K562 (cell line): Measurements from ENCODE around the gene FMN1. TPM values are rescaled to one million over a fixed set of nuclear protein-coding genes. Genes with fewer than 3 reads are reported as not detected.

Experiments
- ATAC-seq: fragments of 200-7000 bp; cut with Tn5 transposase; 3 replicates; pipeline ENCODE4 v1.9.1; 2020; ENCODE audit warnings: moderate library complexity
- BruUV-seq: library from RNA; stranded (reverse); fragments of 400-500 nt; replicated peaks from 2 replicates; lab custom pipeline; 2021; lab: Mats Ljungman, UMichigan
- CTCF ChIA-PET: fragments of 300-600 bp; formaldehyde crosslinking; extraction: SDS; loops from one replicate; lab custom pipeline; 2021; ENCODE audit warnings: low intra/inter-chr PET ratio; lab: Yijun Ruan, JAX
- POLR2A ChIA-PET: fragments of 300-600, 350-650 bp; sonication (Branson Sonifier 250); formaldehyde crosslinking; extraction: SDS; loops from one replicate; lab custom pipeline; 2021; ENCODE audit warnings: antibody characterized with exemption, inconsistent platforms; lab: Yijun Ruan, JAX
- DNase-seq, 4 experiments: peaks; one replicate each; pipeline versions ENCODE4 v3.0.0 to v3.0.0-alpha.2; 2011 to 2018; ENCODE audit warnings: low spot score in 3 of 4, mixed read lengths in 3 of 4; ENCODE audit errors: extremely low read depth in 1 of 4
- FAIRE-seq: peaks from 2 replicates; lab custom pipeline; 2011; peaks lifted over from hg19 to GRCh38; lab: Jason Lieb, UNC
- H2AFZ ChIP-seq: 2 replicates; pipeline ENCODE4 v1.6.0; 2011; ENCODE audit warnings: low read depth, low read length, control low read depth, inconsistent platforms
- H3K27ac ChIP-seq: fragments of 200-600 bp; 3 replicates; pipeline ENCODE4 v1.8.0; 2011; ENCODE audit warnings: low read depth, mild to moderate bottlenecking, control low read depth, inconsistent platforms, low read length, moderate library complexity, mixed read lengths; ENCODE audit errors: extremely low read depth
- H3K27me3 ChIP-seq, 2 experiments: fragments of 300-600 bp in 1 of 2; 2 replicates in 1 of 2; 3 replicates in 1 of 2; pipeline versions ENCODE4 v1.6.0 to v1.8.0; 2011; ENCODE audit warnings: inconsistent platforms in 2 of 2, low read length in 2 of 2, mild to moderate bottlenecking in 1 of 2, mixed read lengths in 1 of 2, moderate library complexity in 1 of 2; ENCODE audit not compliant: control insufficient read depth in 2 of 2, insufficient read depth in 2 of 2
- H3K36me3 ChIP-seq: fragments of 300-600 bp; 3 replicates; pipeline ENCODE4 v1.8.0; 2011; ENCODE audit warnings: mild to moderate bottlenecking, low read length, inconsistent platforms; ENCODE audit not compliant: control insufficient read depth, insufficient read depth
- H3K4me1 ChIP-seq, 2 experiments: fragments of 200-600 bp in 1 of 2; replicated peaks in 1 of 2; 2 replicates in 1 of 2; 3 replicates in 1 of 2; pipeline versions ENCODE4 v1.5.1 to v1.8.0; 2011; ENCODE audit warnings: inconsistent platforms in 2 of 2, low read length in 2 of 2, mild to moderate bottlenecking in 1 of 2, mixed read lengths in 1 of 2, moderate library complexity in 1 of 2; ENCODE audit not compliant: control insufficient read depth in 2 of 2, insufficient read depth in 2 of 2
- H3K4me2 ChIP-seq: 2 replicates; pipeline ENCODE4 v1.6.1; 2011; ENCODE audit warnings: low read length, control low read depth, inconsistent platforms, mixed read lengths; ENCODE audit not compliant: insufficient read depth
- H3K4me3 ChIP-seq: fragments of 200-600 bp; sonication (generic), shearing (Covaris generic); 2 replicates; pipeline ENCODE4 v1.5.1; 2016; ENCODE audit warnings: control low read depth, inconsistent platforms
- H3K79me2 ChIP-seq: fragments of 200-600 bp; 3 replicates; pipeline ENCODE4 v1.8.0; 2011; ENCODE audit warnings: low read length, inconsistent platforms; ENCODE audit not compliant: control insufficient read depth, insufficient read depth
- H3K9ac ChIP-seq, 2 experiments: 2 replicates each; pipeline versions ENCODE4 v1.6.0 to v1.6.1; 2011; ENCODE audit warnings: low read depth in 2 of 2, low read length in 2 of 2, control low read depth in 1 of 2, inconsistent platforms in 1 of 2, mild to moderate bottlenecking in 1 of 2, mixed read lengths in 1 of 2; ENCODE audit not compliant: insufficient read depth in 1 of 2
- H3K9me1 ChIP-seq: one replicate; pipeline ENCODE4 v1.6.0; 2011; ENCODE audit warnings: inconsistent platforms, mild to moderate bottlenecking, low read length, moderate library complexity; ENCODE audit not compliant: control insufficient read depth, insufficient read depth
- H3K9me3 ChIP-seq: replicated peaks from 2 replicates; pipeline ENCODE4 v1.5.1; 2011; ENCODE audit warnings: low read depth, low read length, inconsistent platforms; ENCODE audit not compliant: control insufficient read depth, insufficient read depth
- H4K20me1 ChIP-seq: replicated peaks from 2 replicates; pipeline ENCODE4 v1.6.1; 2011; ENCODE audit warnings: low read length, inconsistent platforms, mixed read lengths; ENCODE audit not compliant: control insufficient read depth, insufficient read depth
- CCNT2 ChIP-seq: IDR thresholded peaks from 2 replicates; pipeline ENCODE4 v1.6.1; 2011; ENCODE audit warnings: borderline replicate concordance, low read depth, mild to moderate bottlenecking, moderate library complexity, mixed read lengths, low read length; ENCODE audit not compliant: insufficient read length; ENCODE audit errors: extremely low read depth
- TARDBP ChIP-seq: fragments of 450-650 bp; IDR thresholded peaks from 2 replicates; pipeline ENCODE4 v1.6.1; 2016
- ZNF217 ChIP-seq: sonication (generic); formaldehyde crosslinking; IDR thresholded peaks from 2 replicates; pipeline ENCODE4 v1.8.0; 2022; ENCODE audit warnings: mild to moderate bottlenecking, missing genetic modification reagents
- WGBS: fragments of 100-300 bp; shearing (Covaris generic); methylation state at CpG from one replicate; pipeline ENCODE4 v1.1.6; 2016; ENCODE audit warnings: low coverage, mixed read lengths; ENCODE audit not compliant: insufficient coverage; ENCODE audit errors: missing lambda C conversion rate; 5-methylcytosine and 5-hydroxymethylcytosine counted together
- in situ Hi-C: fragments of 300-500 bp; cut with MboI; formaldehyde crosslinking; loops from 4 replicates; pipeline ENCODE4 v1.15.0; 2018; ENCODE audit warnings: inconsistent platforms, mixed read lengths
- intact Hi-C: fragments of 100-400 bp; cut with micrococcal nuclease; formaldehyde crosslinking; loops from 2 replicates; pipeline ENCODE4 v1.14.2; 2022
- polyA plus RNA-seq, 8 experiments: library from polyadenylated mRNA; depleted of rRNA in 4 of 8; stranded (reverse) in 5 of 8; unstranded in 3 of 8; fragments of >200 nt; fragmentation: Nextera tagmentation in 2 of 8; fragmentation: Illumina TruSeq in 1 of 8; extraction: Ambion mirVana in 2 of 8; extraction: Trizol in 1 of 8; gene quantifications; 2 replicates each; pipeline versions ENCODE4 v1.2.1 to v1.2.3, GENCODE V29; 2011 to 2014; ENCODE audit warnings: inconsistent platforms in 1 of 8, missing spikeins in 1 of 8
- total RNA-seq, 7 experiments: library from RNA; depleted of rRNA in 6 of 7; stranded (reverse); fragments of >200 nt in 6 of 7; fragmentation: Illumina TruSeq in 2 of 7; extraction: Trizol in 2 of 7; gene quantifications; 2 replicates each; pipeline versions ENCODE4 v1.2.1 to v1.2.3, GENCODE V29; 2011 to 2021; ENCODE audit warnings: low replicate concordance in 1 of 7
- TF ChIP-seq, protein P1 (sequence below), 2 experiments: fragments of 450-650 bp; formaldehyde crosslinking in 1 of 2; IDR thresholded peaks; 2 replicates each; pipeline versions ENCODE4 v1.4.0 to v1.6.1; 2014 to 2020; ENCODE audit warnings: mild to moderate bottlenecking in 2 of 2, borderline replicate concordance in 1 of 2, low read depth in 1 of 2

Gene FMN1
- total and polyA plus RNA-seq, 9 of the 15 experiments (the other 6 are each of a cell fraction or from before 2014, with no cell fraction given) = 0.03 to 0.07 (median 0.04) TPM; not detected in 6

- Histone ChIP-seq H4K20me1 (no peaks in the 10 kb centered on the region; the same call in 1 of the 2 replicates), H3K9ac (no peak overlapping the region), H3K36me3 (no peaks in the 10 kb centered on the region), H3K27me3 (peaks cover 2 to 6% of the 10 kb centered on the region in 2 experiments; a peak in 3 of 5 replicates), H3K9me1 (no peaks in the 10 kb centered on the region), H2AFZ (no peak overlapping the region), H3K4me1 (no peaks in the 10 kb centered on the region), H3K9me3 (no peaks in the 10 kb centered on the region), H3K4me3 (no peak overlapping the region), H3K79me2 (no peaks in the 10 kb centered on the region), H3K4me2 (no peak overlapping the region), H3K27ac (no peak overlapping the region)
- DNase-seq (no peak), ATAC-seq (no peak), FAIRE-seq (no peak)
- ChIA-PET CTCF (no interaction called here), POLR2A (no interaction called here)
- in situ Hi-C loops (no loop called here), intact Hi-C loops (loop anchor here (5.0 kb wide), 1 partner anchor 43 kb away; no protein-coding TSS in a partner anchor)
- no TSS peak for BruUV-seq
- WGBS = 0% methylated on average over 7 of the region's 7 CpGs
- TF ChIP-seq CCNT2 (no peak), TARDBP (no peak)
Observed at GRCh38 chr15:33089165-33089877, 105.2 kb downstream of the FMN1 start.

DNA sequence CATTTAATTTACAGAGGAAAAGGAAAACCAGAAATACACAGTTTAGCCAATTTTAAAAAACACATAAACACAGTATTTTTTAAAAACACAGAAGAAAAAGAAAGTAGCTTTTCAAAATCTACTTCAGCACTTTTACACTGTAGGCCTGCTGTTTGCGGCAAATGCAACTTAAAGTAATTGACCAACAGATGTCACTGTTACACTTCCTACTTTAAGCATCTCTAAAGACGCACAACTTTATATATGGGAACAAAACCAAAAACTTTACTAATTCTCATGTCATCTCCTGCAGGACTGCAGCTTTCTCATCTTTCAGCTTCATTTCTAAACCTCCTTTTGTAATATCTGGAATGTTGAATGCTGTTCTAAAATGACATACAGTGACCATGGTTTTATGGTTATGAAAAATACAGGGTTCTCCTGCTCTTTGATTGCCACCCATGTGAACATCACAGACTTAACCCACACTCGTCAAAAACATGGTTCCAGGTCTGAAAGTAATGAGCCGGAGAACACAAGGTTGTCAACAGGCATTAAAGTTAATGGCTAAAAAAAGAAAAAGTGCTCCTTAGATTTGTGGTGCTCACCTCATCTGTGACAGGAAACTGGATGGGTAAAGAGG lies 107.9 kb downstream of the FMN1 start:
- no TSS peak for BruUV-seq
- ChIA-PET CTCF (interaction anchor here (1.0 to 1.5 kb wide), 2 partner anchors 46 to 614 kb away, joined by 4 to 5 read pairs; no protein-coding TSS in a partner anchor), POLR2A (no interaction called here)
- 1% methylated on average over 4 of the region's 4 CpGs for WGBS
- FAIRE-seq (peak; percentile 32), DNase-seq (peak in 2 of 4 experiments; percentile 11 to 43), ATAC-seq (peak; percentile 75)
- in situ Hi-C loops (no loop called here), intact Hi-C loops (loop anchor here (2.0 to 5.0 kb wide), 2 partner anchors 46 to 614 kb away; no protein-coding TSS in a partner anchor)
- Histone ChIP-seq H3K9ac (no peak overlapping the region), H3K4me3 (no peak overlapping the region), H3K79me2 (no peaks in the 10 kb centered on the region), H4K20me1 (no peaks in the 10 kb centered on the region; the same call in 1 of the 2 replicates), H3K27me3 (peaks cover 0 to 2% of the 10 kb centered on the region in 2 experiments; a peak in 1 of 5 replicates), H3K4me2 (no peak overlapping the region), H3K9me3 (no peaks in the 10 kb centered on the region), H3K9me1 (no peaks in the 10 kb centered on the region), H3K27ac (no peak overlapping the region), H2AFZ (no peak overlapping the region), H3K4me1 (no peaks in the 10 kb centered on the region), H3K36me3 (no peaks in the 10 kb centered on the region)
- no peak for TF ChIP-seq ZNF217 (CRISPR knock-in tag)
- TF ChIP-seq, protein P1, sequence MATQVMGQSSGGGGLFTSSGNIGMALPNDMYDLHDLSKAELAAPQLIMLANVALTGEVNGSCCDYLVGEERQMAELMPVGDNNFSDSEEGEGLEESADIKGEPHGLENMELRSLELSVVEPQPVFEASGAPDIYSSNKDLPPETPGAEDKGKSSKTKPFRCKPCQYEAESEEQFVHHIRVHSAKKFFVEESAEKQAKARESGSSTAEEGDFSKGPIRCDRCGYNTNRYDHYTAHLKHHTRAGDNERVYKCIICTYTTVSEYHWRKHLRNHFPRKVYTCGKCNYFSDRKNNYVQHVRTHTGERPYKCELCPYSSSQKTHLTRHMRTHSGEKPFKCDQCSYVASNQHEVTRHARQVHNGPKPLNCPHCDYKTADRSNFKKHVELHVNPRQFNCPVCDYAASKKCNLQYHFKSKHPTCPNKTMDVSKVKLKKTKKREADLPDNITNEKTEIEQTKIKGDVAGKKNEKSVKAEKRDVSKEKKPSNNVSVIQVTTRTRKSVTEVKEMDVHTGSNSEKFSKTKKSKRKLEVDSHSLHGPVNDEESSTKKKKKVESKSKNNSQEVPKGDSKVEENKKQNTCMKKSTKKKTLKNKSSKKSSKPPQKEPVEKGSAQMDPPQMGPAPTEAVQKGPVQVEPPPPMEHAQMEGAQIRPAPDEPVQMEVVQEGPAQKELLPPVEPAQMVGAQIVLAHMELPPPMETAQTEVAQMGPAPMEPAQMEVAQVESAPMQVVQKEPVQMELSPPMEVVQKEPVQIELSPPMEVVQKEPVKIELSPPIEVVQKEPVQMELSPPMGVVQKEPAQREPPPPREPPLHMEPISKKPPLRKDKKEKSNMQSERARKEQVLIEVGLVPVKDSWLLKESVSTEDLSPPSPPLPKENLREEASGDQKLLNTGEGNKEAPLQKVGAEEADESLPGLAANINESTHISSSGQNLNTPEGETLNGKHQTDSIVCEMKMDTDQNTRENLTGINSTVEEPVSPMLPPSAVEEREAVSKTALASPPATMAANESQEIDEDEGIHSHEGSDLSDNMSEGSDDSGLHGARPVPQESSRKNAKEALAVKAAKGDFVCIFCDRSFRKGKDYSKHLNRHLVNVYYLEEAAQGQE (IDR thresholded peaks at IDR 0.05; ENCODE audit: borderline replicate concordance) = peak; percentile 26; the same call in 1 of the 2 replicates
- TF ChIP-seq, protein P1 (CRISPR knock-in tag; IDR thresholded peaks at IDR 0.05; ENCODE audit: low read depth) = no peak
